ENCODE data around the gene UFSP2.
"Not testable (repeated sequence)": the region's sequence is repeated elsewhere in the genome, so short reads cannot be mapped to it uniquely, and the experiment has no call there.

UFSP2 gene

DNA sequence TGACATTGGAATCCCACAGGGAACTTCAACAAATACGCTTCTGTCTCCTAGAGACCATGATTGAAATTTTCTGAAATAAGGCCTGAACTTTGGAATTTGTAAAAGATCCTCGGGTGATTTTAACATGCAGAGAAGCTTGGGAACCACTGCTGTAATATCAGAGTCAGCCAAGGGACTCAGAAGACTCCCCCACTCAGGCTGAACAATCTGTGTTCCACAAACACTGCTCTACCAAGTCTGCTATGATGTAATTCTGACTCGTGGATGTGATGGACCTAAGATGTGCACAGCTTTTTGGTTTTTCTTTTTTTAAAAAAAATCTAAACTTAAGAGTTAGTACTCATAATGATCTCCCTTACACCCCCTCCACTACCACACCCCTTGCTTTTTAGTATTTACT is 56.0 kb downstream of the UFSP2 start:
- DNase-seq (ENCODE audit: low read depth) = no peak
- H3K4me3 ChIP-seq (ENCODE audit: low read length) = no peak overlapping the region
- TF ChIP-seq, protein P1, sequence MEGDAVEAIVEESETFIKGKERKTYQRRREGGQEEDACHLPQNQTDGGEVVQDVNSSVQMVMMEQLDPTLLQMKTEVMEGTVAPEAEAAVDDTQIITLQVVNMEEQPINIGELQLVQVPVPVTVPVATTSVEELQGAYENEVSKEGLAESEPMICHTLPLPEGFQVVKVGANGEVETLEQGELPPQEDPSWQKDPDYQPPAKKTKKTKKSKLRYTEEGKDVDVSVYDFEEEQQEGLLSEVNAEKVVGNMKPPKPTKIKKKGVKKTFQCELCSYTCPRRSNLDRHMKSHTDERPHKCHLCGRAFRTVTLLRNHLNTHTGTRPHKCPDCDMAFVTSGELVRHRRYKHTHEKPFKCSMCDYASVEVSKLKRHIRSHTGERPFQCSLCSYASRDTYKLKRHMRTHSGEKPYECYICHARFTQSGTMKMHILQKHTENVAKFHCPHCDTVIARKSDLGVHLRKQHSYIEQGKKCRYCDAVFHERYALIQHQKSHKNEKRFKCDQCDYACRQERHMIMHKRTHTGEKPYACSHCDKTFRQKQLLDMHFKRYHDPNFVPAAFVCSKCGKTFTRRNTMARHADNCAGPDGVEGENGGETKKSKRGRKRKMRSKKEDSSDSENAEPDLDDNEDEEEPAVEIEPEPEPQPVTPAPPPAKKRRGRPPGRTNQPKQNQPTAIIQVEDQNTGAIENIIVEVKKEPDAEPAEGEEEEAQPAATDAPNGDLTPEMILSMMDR (conservative IDR thresholded peaks at IDR 0.05; ENCODE audit: low read depth, low read length) = no peak

DNA sequence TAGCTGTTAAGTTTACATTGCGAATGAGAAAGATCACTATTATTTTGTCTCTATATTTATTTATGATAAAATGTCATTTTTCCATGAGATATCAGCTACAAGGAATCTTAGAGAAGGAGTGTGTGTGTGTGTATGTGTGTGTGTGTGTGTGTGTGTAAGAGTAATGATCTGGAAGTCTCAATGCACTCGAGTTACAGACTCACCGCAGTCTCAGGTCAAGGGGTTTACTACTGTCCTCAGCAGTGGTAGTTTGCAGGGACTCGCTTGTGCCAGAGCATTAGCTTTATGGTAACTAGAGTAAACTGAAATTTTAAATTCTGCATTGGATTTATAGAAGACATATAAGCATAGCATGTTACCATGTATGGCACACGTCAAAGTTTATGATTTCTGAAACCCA is 60.9 kb downstream of the UFSP2 start:
- no peak for DNase-seq (ENCODE audit: low read depth)
- TF ChIP-seq, protein P1 (conservative IDR thresholded peaks at IDR 0.05; ENCODE audit: low read depth, low read length) = no peak

DNA sequence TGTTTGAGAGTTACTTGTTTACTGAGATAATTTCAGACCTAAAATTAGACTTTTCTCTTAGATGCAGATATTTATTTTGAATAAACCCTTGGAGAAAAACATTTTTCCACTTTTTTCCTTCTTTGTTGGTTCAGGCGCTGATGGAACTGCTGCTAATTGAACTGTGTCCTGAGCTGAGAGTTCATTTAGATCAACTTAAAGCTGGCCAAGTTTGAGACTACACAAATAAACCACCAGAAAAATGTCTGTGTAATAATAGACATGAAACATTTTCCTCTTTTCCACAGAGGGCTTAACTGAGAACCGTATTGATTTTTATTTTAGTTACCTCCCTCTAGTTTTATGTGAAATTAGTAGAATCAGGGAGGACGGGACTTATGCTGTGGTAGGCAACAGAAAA is 62.5 kb downstream of the UFSP2 start:
- no peak overlapping the region for H3K4me3 ChIP-seq (ENCODE audit: low read length)
- TF ChIP-seq, protein P1 (conservative IDR thresholded peaks at IDR 0.05; ENCODE audit: low read depth, low read length) = no peak
- DNase-seq (ENCODE audit: low read depth) = no peak

More for the DNA sequence above, 60.9 kb downstream of the UFSP2 start:
- H3K4me3 ChIP-seq (ENCODE audit: low read length) = no peak overlapping the region

DNA sequence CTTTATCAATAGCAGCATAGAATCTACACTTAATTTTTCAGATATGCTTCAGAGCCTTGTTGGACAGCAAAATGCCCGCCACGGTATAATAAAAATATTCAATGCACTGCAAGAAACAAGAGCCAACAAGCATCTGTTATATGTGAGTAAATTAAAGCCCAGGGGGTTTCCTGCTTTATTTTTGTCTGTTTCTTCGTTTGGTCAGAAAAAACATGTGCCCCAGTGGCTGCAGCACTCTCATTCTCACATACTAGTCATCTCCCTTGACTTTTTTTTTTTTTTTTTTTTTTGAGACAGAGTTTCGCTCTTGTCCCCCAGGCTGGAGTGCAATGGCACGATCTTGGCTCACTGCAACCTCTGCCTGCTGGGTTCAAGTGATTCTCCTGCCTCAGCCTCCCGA is 63.2 kb downstream of the UFSP2 start:
- H3K4me3 ChIP-seq (ENCODE audit: low read length); DNase-seq (ENCODE audit: low read depth): not testable (repeated sequence)

DNA sequence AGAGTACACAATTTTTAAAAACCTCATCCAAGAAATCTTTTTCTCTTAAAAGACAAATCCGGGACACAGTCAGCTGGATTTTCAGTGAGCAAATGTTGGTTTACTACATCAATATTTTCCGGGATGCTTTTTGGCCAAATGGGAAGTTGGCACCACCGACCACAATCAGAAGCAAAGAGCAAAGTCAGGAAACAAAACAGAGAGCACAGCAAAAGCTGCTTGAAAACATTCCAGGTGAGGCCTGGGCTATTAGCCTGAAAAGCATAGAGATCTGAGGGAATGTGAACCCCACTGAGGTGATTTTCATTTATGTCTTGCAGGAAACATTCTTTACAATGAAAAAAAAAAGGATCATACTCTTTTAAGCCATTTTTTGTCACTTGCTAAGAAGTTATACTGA is 63.9 kb downstream of the UFSP2 start:
- no peak for DNase-seq (ENCODE audit: low read depth)
- TF ChIP-seq, protein P1 (conservative IDR thresholded peaks at IDR 0.05; ENCODE audit: low read depth, low read length) = no peak
- H3K4me3 ChIP-seq (ENCODE audit: low read length) = no peak overlapping the region

DNA sequence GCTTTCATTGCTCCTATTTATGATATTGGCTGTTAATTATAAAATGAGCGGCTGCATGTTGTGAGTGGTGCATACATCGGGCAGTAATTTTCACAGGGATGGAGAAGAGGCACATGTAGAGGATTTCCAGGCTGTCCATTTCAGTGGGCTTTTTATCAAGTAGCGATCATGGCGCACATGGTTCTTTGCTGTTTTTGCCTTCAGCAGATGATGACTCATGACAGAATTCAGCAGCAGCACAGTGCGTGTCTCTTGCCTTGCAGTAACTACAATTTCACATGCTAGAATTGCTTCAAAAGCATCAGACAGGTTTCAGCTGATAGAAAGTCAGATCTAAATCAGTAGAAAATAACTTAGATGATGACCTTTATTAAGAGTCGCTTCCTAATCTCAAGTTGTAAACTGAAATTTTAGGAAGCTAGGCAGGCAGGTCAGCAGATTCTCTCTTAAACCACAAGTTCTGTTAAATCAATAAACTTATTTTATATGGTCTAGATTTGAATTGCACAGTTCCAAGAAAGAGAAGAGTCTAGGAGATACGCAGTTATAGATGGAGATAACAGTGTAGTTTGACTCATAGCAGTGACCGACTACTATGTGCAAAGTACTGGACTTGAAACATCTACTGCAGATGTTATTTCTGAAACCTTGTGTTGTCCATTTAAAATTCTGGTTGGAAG is 65.9 kb downstream of the UFSP2 start:
- DNase-seq (ENCODE audit: low read depth) = peak; percentile 74

DNA sequence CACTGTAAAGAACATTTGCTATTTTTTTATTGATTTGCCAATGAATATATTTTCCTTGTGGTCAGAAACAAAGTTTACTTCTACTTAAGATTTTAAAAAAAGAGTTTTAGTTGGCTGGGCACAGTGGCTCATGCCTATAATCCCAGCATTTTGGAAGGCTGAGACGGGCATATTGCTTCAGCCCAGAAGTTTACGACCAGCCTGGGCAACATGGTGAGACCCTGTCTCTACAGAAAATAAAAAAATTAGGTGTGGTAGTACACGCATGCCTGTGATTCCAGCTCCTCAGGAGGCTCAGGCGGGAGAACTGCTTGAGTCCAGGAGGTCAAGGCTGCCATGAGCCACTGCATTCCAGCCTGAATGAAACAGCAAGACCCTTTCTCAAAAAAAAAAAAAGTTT is 66.8 kb downstream of the UFSP2 start:
- TF ChIP-seq, protein P1 (conservative IDR thresholded peaks at IDR 0.05; ENCODE audit: low read depth, low read length) = no peak
- DNase-seq (ENCODE audit: low read depth) = peak; percentile 70
- H3K4me3 ChIP-seq (ENCODE audit: low read length) = no peak overlapping the region

More for the DNA sequence above, 65.9 kb downstream of the UFSP2 start:
- H3K4me3 ChIP-seq (ENCODE audit: low read length) = no peak overlapping the region
- TF ChIP-seq, protein P1 (conservative IDR thresholded peaks at IDR 0.05; ENCODE audit: low read depth, low read length) = no peak
